ENCODE measurements around the gene OR11H6. TPM values are rescaled to one million over a fixed set of nuclear protein-coding genes. Genes with fewer than 3 reads are reported as not detected.
"Not testable (repeated sequence)": the region's sequence is repeated elsewhere in the genome, so short reads cannot be mapped to it uniquely, and the experiment has no call there.

The OR11H6 gene
- total RNA-seq, 1 experiment from 2014 or later, result not detected

- no peak for TF ChIP-seq CTCF (IDR thresholded peaks at IDR 0.05; ENCODE audit: unreplicated experiment)
- intact Hi-C loops (cut with micrococcal nuclease; ENCODE audit: unreplicated experiment), result no loop called here
- Mint-ChIP-seq H3K36me3 (ENCODE audit: insufficient read depth, unreplicated experiment) (no peaks in the 10 kb centered on the region), H3K27ac (ENCODE audit: unreplicated experiment) (no peak overlapping the region), H3K27me3 (ENCODE audit: unreplicated experiment) (no peaks in the 10 kb centered on the region), H3K4me3 (ENCODE audit: low read depth, unreplicated experiment) (no peak overlapping the region), H3K9me3 (ENCODE audit: low read depth, unreplicated experiment) (no peaks in the 10 kb centered on the region), H3K4me1 (ENCODE audit: low read depth, unreplicated experiment) (peaks cover 10% of the 10 kb centered on the region)
- BruUV-seq (replicated peaks), result no TSS peak
- CTCF ChIA-PET, result interaction anchor here (0.6 kb wide), 1 partner anchor 472 kb away, joined by 3 read pairs; no protein-coding TSS in a partner anchor
- no peak for DNase-seq
Observed at GRCh38 chr14:20198991-20199390, 24.5 kb upstream of the OR11H6 start.

GRCh38 chr14:20204721-20205120 lies 18.8 kb upstream of the OR11H6 start:
- CTCF ChIA-PET, result no interaction called here

GRCh38 chr14:20209595-20209994 lies 13.9 kb upstream of the OR11H6 start:
- Mint-ChIP-seq H3K4me1 (ENCODE audit: low read depth, unreplicated experiment) (no peaks in the 10 kb centered on the region), H3K9me3 (ENCODE audit: low read depth, unreplicated experiment) (peaks cover 4% of the 10 kb centered on the region), H3K4me3 (ENCODE audit: low read depth, unreplicated experiment) (no peak overlapping the region), H3K36me3 (ENCODE audit: insufficient read depth, unreplicated experiment) (no peaks in the 10 kb centered on the region), H3K27ac (ENCODE audit: unreplicated experiment) (no peak overlapping the region), H3K27me3 (ENCODE audit: unreplicated experiment) (no peaks in the 10 kb centered on the region)
- CTCF ChIA-PET, result no interaction called here
- intact Hi-C loops (cut with micrococcal nuclease; ENCODE audit: unreplicated experiment), result no loop called here
- no peak for DNase-seq
- TF ChIP-seq CTCF (IDR thresholded peaks at IDR 0.05; ENCODE audit: unreplicated experiment), result no peak
- no TSS peak for BruUV-seq (replicated peaks)

More at GRCh38 chr14:20204721-20205120, 18.8 kb upstream of the OR11H6 start:
- Mint-ChIP-seq H3K27ac (ENCODE audit: unreplicated experiment) (no peak overlapping the region), H3K9me3 (ENCODE audit: low read depth, unreplicated experiment) (peaks cover 4% of the 10 kb centered on the region), H3K4me3 (ENCODE audit: low read depth, unreplicated experiment) (no peak overlapping the region), H3K4me1 (ENCODE audit: low read depth, unreplicated experiment) (no peaks in the 10 kb centered on the region), H3K27me3 (ENCODE audit: unreplicated experiment) (no peaks in the 10 kb centered on the region), H3K36me3 (ENCODE audit: insufficient read depth, unreplicated experiment) (no peaks in the 10 kb centered on the region)
- TF ChIP-seq CTCF (IDR thresholded peaks at IDR 0.05; ENCODE audit: unreplicated experiment), result no peak
- BruUV-seq (replicated peaks), result no TSS peak
- intact Hi-C loops (cut with micrococcal nuclease; ENCODE audit: unreplicated experiment), result no loop called here
- DNase-seq, result no peak

- H3K4me1 Mint-ChIP-seq (ENCODE audit: low read depth, unreplicated experiment); DNase-seq; intact Hi-C loops (cut with micrococcal nuclease; ENCODE audit: unreplicated experiment); H3K9me3 Mint-ChIP-seq (ENCODE audit: low read depth, unreplicated experiment); H3K27ac Mint-ChIP-seq (ENCODE audit: unreplicated experiment); CTCF ChIA-PET; H3K36me3 Mint-ChIP-seq (ENCODE audit: insufficient read depth, unreplicated experiment); BruUV-seq (replicated peaks); H3K4me3 Mint-ChIP-seq (ENCODE audit: low read depth, unreplicated experiment); H3K27me3 Mint-ChIP-seq (ENCODE audit: unreplicated experiment): not testable (repeated sequence)
Observed at GRCh38 chr14:20212406-20212805, 11.1 kb upstream of the OR11H6 start.

GRCh38 chr14:20215196-20215595 lies 8.3 kb upstream of the OR11H6 start:
- DNase-seq, result no peak
- Mint-ChIP-seq H3K36me3 (ENCODE audit: insufficient read depth, unreplicated experiment) (no peaks in the 10 kb centered on the region), H3K27me3 (ENCODE audit: unreplicated experiment) (no peaks in the 10 kb centered on the region), H3K9me3 (ENCODE audit: low read depth, unreplicated experiment) (no peaks in the 10 kb centered on the region), H3K4me1 (ENCODE audit: low read depth, unreplicated experiment) (no peaks in the 10 kb centered on the region), H3K27ac (ENCODE audit: unreplicated experiment) (no peak overlapping the region), H3K4me3 (ENCODE audit: low read depth, unreplicated experiment) (no peak overlapping the region)
- no peak for TF ChIP-seq CTCF (IDR thresholded peaks at IDR 0.05; ENCODE audit: unreplicated experiment)
- no TSS peak for BruUV-seq (replicated peaks)
- intact Hi-C loops (cut with micrococcal nuclease; ENCODE audit: unreplicated experiment), result no loop called here
- CTCF ChIA-PET, result no interaction called here

Data from Calu3 (cell line).